MCF 10A (cell line): ENCODE measurements around the gene PTPDC1. TPM values are rescaled to one million over a fixed set of nuclear protein-coding genes. Genes with fewer than 3 reads are reported as not detected.
"Not testable (repeated sequence)": the region's sequence is repeated elsewhere in the genome, so short reads cannot be mapped to it uniquely, and the experiment has no call there.

Experiments used
- BruUV-seq: library from RNA; stranded (reverse); fragments of 400-500 nt; replicated peaks from 2 replicates; lab custom pipeline; 2021; lab: Mats Ljungman, UMichigan
- CTCF ChIA-PET: fragments of 300-600 bp; sonication (Branson Sonifier 250); formaldehyde crosslinking; extraction: SDS; loops from one replicate; lab custom pipeline; 2021; ENCODE audit warnings: antibody characterized with exemption, inconsistent platforms; lab: Yijun Ruan, JAX
- POLR2A ChIA-PET: fragments of 300-600, 350-650 bp; sonication (Branson Sonifier 250); formaldehyde crosslinking; extraction: SDS; loops from one replicate; lab custom pipeline; 2020; ENCODE audit warnings: antibody characterized with exemption, inconsistent platforms; lab: Yijun Ruan, JAX
- DNase-seq: peaks from one replicate; pipeline ENCODE4 v3.0.0-alpha.2; 2018; ENCODE audit not compliant: unreplicated experiment
- H3K27ac Mint-ChIP-seq: one replicate; pipeline ENCODE4 v1.8.0; 2022; ENCODE audit warnings: mild to moderate bottlenecking, low read depth, mixed read lengths; ENCODE audit not compliant: unreplicated experiment
- H3K27me3 Mint-ChIP-seq: one replicate; pipeline ENCODE4 v1.8.0; 2022; ENCODE audit warnings: mixed read lengths; ENCODE audit not compliant: insufficient read depth, unreplicated experiment
- H3K36me3 Mint-ChIP-seq: one replicate; pipeline ENCODE4 v1.8.0; 2022; ENCODE audit warnings: mild to moderate bottlenecking, moderate library complexity, mixed read lengths; ENCODE audit not compliant: insufficient read depth, unreplicated experiment
- H3K4me1 Mint-ChIP-seq: one replicate; pipeline ENCODE4 v1.8.0; 2022; ENCODE audit warnings: mixed read lengths; ENCODE audit not compliant: insufficient read depth, unreplicated experiment
- H3K4me3 Mint-ChIP-seq: one replicate; pipeline ENCODE4 v1.8.0; 2022; ENCODE audit warnings: mild to moderate bottlenecking, moderate library complexity, mixed read lengths; ENCODE audit not compliant: unreplicated experiment
- H3K9me3 Mint-ChIP-seq: one replicate; pipeline ENCODE4 v1.8.0; 2022; ENCODE audit warnings: mixed read lengths; ENCODE audit not compliant: unreplicated experiment
- CTCF ChIP-seq: fragments of 200-600 bp; IDR thresholded peaks from one replicate; pipeline ENCODE4 v1.8.0; 2022; ENCODE audit warnings: antibody characterized with exemption, mild to moderate bottlenecking; ENCODE audit not compliant: unreplicated experiment
- intact Hi-C: fragments of 100-400 bp; cut with micrococcal nuclease; formaldehyde crosslinking; loops from 2 replicates; pipeline ENCODE4 v1.14.1; 2022
- total RNA-seq: library from RNA; stranded (reverse); gene quantifications from 2 replicates; pipeline ENCODE4 v1.2.3, GENCODE V29; 2022

The PTPDC1 gene
- total RNA-seq, 1 experiment from 2014 or later = 42.2 TPM

- ChIA-PET POLR2A (interaction anchor here (0.6 to 4.6 kb wide), 7 partner anchors 11 to 792 kb away, joined by 3 to 39 read pairs (median 8); no protein-coding TSS in a partner anchor), CTCF (interaction anchor here (0.7 to 2.8 kb wide), 7 partner anchors 10 to 128 kb away, joined by 3 to 13 read pairs (median 3); no protein-coding TSS in a partner anchor)
- Mint-ChIP-seq H3K27me3 (no peaks in the 10 kb centered on the region), H3K4me1 (peaks cover 23% of the 10 kb centered on the region), H3K27ac (peak overlapping the region; percentile 85), H3K36me3 (peaks cover 8% of the 10 kb centered on the region), H3K4me3 (peak overlapping the region; percentile 47), H3K9me3 (no peaks in the 10 kb centered on the region)
- no peak for DNase-seq
- TF ChIP-seq CTCF = no peak
- BruUV-seq = TSS peak; percentile 70
- intact Hi-C loops = loop anchor here (2.0 kb wide), 1 partner anchor 82 kb away; no protein-coding TSS in a partner anchor
These were observed 887 bp downstream of the PTPDC1 start for GRCh38 chr9:94085062-94085639.

- H3K27ac Mint-ChIP-seq = peak overlapping the region; percentile 2
- intact Hi-C loops = loop anchor here (1.0 kb wide), 1 partner anchor 85 kb away; no protein-coding TSS in a partner anchor
- H3K4me3 Mint-ChIP-seq = peak overlapping the region; percentile 32
- peaks cover 23% of the 10 kb centered on the region for H3K4me1 Mint-ChIP-seq
- no peak for TF ChIP-seq CTCF
- H3K9me3 Mint-ChIP-seq = no peaks in the 10 kb centered on the region
- CTCF ChIA-PET = interaction anchor here (0.6 to 2.1 kb wide), 5 partner anchors 8 to 53 kb away, joined by 3 to 13 read pairs (median 4); no protein-coding TSS in a partner anchor
- no peaks in the 10 kb centered on the region for H3K27me3 Mint-ChIP-seq
- BruUV-seq = no TSS peak
- H3K36me3 Mint-ChIP-seq = peaks cover 8% of the 10 kb centered on the region
- POLR2A ChIA-PET = interaction anchor here (1.0 to 4.6 kb wide), 5 partner anchors 10 to 95 kb away, joined by 3 to 39 read pairs (median 15); no protein-coding TSS in a partner anchor
- DNase-seq = peak; percentile 87
These were observed 2.5 kb downstream of the PTPDC1 start for GRCh38 chr9:94086486-94087345.

GRCh38 chr9:94094219-94095145 lies 10.2 kb downstream of the PTPDC1 start:
- not testable (repeated sequence) for BruUV-seq, H3K9me3 Mint-ChIP-seq, H3K4me3 Mint-ChIP-seq, H3K27ac Mint-ChIP-seq, DNase-seq, H3K27me3 Mint-ChIP-seq
- CTCF ChIA-PET = interaction anchor here (0.7 to 1.2 kb wide), 3 partner anchors 8 to 117 kb away, joined by 3 to 4 read pairs (median 3); no protein-coding TSS in a partner anchor
- POLR2A ChIA-PET = interaction anchor here (0.7 to 6.1 kb wide), 6 partner anchors 8 to 997 kb away, joined by 3 to 120 read pairs (median 25); no protein-coding TSS in a partner anchor
- intact Hi-C loops = loop anchor here (5.0 kb wide), 1 partner anchor 43 kb away; no protein-coding TSS in a partner anchor
- peaks cover 26% of the 10 kb centered on the region for H3K4me1 Mint-ChIP-seq
- peaks cover 23% of the 10 kb centered on the region for H3K36me3 Mint-ChIP-seq
